ENCODE measurements around the gene MTARC1. TPM values are rescaled to one million over a fixed set of nuclear protein-coding genes. Genes with fewer than 3 reads are reported as not detected.

MTARC1 gene
- total RNA-seq, 1 donor from 2014 or later: 29.0 TPM

- DNase-seq (ENCODE audit: low spot score): no peak
Observed at GRCh38 chr1:220833436-220833835, 46.7 kb downstream of the MTARC1 start.

DNA sequence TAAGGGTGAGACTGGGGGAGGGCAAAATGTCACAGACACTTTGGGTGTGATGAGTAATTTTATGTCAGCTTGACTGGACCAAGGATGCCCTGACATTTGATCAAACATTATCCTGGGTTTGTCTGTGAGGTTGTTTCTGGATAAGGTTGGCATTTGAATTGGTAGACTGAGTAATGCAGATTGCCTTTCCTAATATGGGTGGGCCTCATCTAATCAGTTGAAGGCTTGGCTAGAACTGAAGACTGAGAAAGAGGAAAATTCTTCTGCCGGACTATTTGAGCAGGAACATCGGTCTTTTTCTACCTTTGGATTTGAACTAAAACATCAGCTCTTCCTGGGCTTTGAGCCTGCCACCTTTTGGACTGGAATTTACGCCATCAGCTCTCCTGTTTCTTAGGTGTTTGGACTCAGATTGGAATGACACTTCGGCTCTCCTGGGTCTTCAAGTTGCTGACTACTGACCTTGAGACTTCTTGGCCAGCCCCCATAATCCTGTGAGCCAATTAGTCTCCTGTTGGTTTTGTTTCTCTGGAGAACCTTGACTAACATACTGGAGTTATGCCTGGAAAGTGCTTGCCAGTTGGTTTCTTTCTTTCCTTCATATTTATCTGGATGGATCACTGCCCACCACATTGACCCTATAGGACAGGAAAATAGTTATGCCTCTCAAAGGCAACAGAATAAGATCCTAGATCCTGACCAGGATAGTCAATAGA lies 47.6 kb downstream of the MTARC1 start:
- no peak for DNase-seq (ENCODE audit: low spot score)

Other genes starting within 250 kb of the MTARC1 start
- gene C1orf115, start 96.5 kb upstream of the MTARC1 start, total RNA-seq: 13.1 TPM
- gene MTARC2, start 38.6 kb upstream of the MTARC1 start, total RNA-seq: 18.8 TPM
- gene HLX, start 92.5 kb downstream of the MTARC1 start, total RNA-seq: 7.5 TPM